HCT116 (cell line): ENCODE data around the gene GNA12. TPM values are rescaled to one million over a fixed set of nuclear protein-coding genes. Genes with fewer than 3 reads are reported as not detected.

Experiments
- ATAC-seq: fragments of 200-7000 bp; cut with Tn5 transposase; 2 replicates; pipeline ENCODE4 v1.9.1; 2020; ENCODE audit warnings: mild to moderate bottlenecking, moderate library complexity
- BruUV-seq: library from RNA; stranded (reverse); fragments of 400-500 nt; replicated peaks from 2 replicates; lab custom pipeline; 2021; lab: Mats Ljungman, UMichigan
- CTCF ChIA-PET: fragments of 300-600 bp; sonication (Branson Sonifier 250); formaldehyde crosslinking; loops from one replicate; lab custom pipeline; 2021; ENCODE audit warnings: antibody characterized with exemption; lab: Charles Lee
- POLR2A ChIA-PET: fragments of 300-600, 350-600 bp; sonication (Branson Sonifier 250); formaldehyde crosslinking; loops from one replicate; lab custom pipeline; 2021; ENCODE audit warnings: antibody characterized with exemption; lab: Charles Lee
- RAD21 ChIA-PET, 2 experiments: fragments of 300-600 bp; sonication (Branson Sonifier 250); formaldehyde crosslinking; loops; one replicate each; lab custom pipeline; 2023; ENCODE audit warnings: low total read pairs in 2 of 2; ENCODE audit not compliant: uncharacterized antibody in 2 of 2, unreplicated experiment in 2 of 2, low non-redundant PET in 1 of 2; lab: Charles Lee
- DNase-seq: peaks from one replicate; pipeline ENCODE4 v3.0.0-alpha.2; 2010; ENCODE audit warnings: low read depth, low spot score
- H2AFZ ChIP-seq: fragments of 200-600 bp; shearing (Covaris generic), sonication (generic); 2 replicates; pipeline ENCODE4 v1.6.1; 2017; ENCODE audit warnings: low read depth, mixed run types, mixed read lengths, antibody characterized with exemption, low read length; ENCODE audit not compliant: poor library complexity, severe bottlenecking
- H3K27ac ChIP-seq: 2 replicates; pipeline ENCODE4 v1.5.1; 2012; ENCODE audit warnings: low read depth, low read length
- H3K27me3 ChIP-seq: fragments of 200-600 bp; sonication (generic); 2 replicates; pipeline ENCODE4 v1.6.1; 2016; ENCODE audit warnings: mixed run types, low read length, mixed read lengths; ENCODE audit not compliant: insufficient read depth
- H3K36me3 ChIP-seq, 2 experiments: fragments of 200-500 bp in 1 of 2; fragments of 200-600 bp in 1 of 2; sonication (Bioruptor generic) in 1 of 2; sonication (generic) in 1 of 2; 2 replicates each; pipeline versions ENCODE4 v1.5.1 to v1.6.1; 2014 to 2016; ENCODE audit warnings: low read length in 2 of 2, inconsistent platforms in 1 of 2, mixed read lengths in 1 of 2, mixed run types in 1 of 2; ENCODE audit not compliant: insufficient read depth in 2 of 2, control insufficient read depth in 1 of 2
- H3K4me1 ChIP-seq, 2 experiments: fragments of 200-600 bp in 1 of 2; sonication (generic) in 1 of 2; 2 replicates each; pipeline versions ENCODE4 v1.5.1 to v1.6.1; 2012 to 2017; ENCODE audit warnings: low read length in 2 of 2, inconsistent platforms in 1 of 2, mild to moderate bottlenecking in 1 of 2, mixed read lengths in 1 of 2, mixed run types in 1 of 2, moderate library complexity in 1 of 2; ENCODE audit not compliant: insufficient read depth in 2 of 2, control insufficient read depth in 1 of 2
- H3K4me2 ChIP-seq: fragments of 200-600 bp; sonication (generic); 2 replicates; pipeline ENCODE4 v1.6.1; 2017; ENCODE audit warnings: mixed run types, low read length, mixed read lengths
- H3K4me3 ChIP-seq, 2 experiments: fragments of 200-600 bp in 1 of 2; sonication (generic) in 1 of 2; replicated peaks in 1 of 2; 2 replicates each; pipeline ENCODE4 v1.5.1; 2011 to 2016; ENCODE audit warnings: low read length in 2 of 2, control low read depth in 1 of 2, low read depth in 1 of 2, mild to moderate bottlenecking in 1 of 2, mixed read lengths in 1 of 2, mixed run types in 1 of 2
- H3K79me2 ChIP-seq: fragments of 200-600 bp; sonication (generic); 2 replicates; pipeline ENCODE4 v1.6.1; 2017; ENCODE audit warnings: mild to moderate bottlenecking, mixed run types, low read length, moderate library complexity, mixed read lengths; ENCODE audit not compliant: insufficient read depth
- H3K9ac ChIP-seq: fragments of 200-600 bp; sonication (generic); 2 replicates; pipeline ENCODE4 v1.6.1; 2016; ENCODE audit warnings: low read length, mixed read lengths
- H3K9me2 ChIP-seq: fragments of 200-600 bp; sonication (generic), shearing (Covaris generic); 2 replicates; pipeline ENCODE4 v1.6.1; 2017; ENCODE audit warnings: mixed run types, mild to moderate bottlenecking, moderate library complexity; ENCODE audit not compliant: insufficient read depth
- H3K9me3 ChIP-seq, 2 experiments: fragments of 200-500 bp in 1 of 2; fragments of 200-600 bp in 1 of 2; sonication (Bioruptor generic) in 1 of 2; sonication (generic) in 1 of 2; 2 replicates each; pipeline ENCODE4 v1.6.1; 2014 to 2017; ENCODE audit warnings: low read length in 2 of 2, mixed read lengths in 2 of 2, inconsistent platforms in 1 of 2, low read depth in 1 of 2, mild to moderate bottlenecking in 1 of 2, mixed run types in 1 of 2, moderate library complexity in 1 of 2; ENCODE audit not compliant: control insufficient read depth in 1 of 2, insufficient read depth in 1 of 2
- H4K20me1 ChIP-seq: fragments of 200-600 bp; sonication (generic), shearing (Covaris generic); 2 replicates; pipeline ENCODE4 v1.6.1; 2017; ENCODE audit warnings: mixed run types, mild to moderate bottlenecking, moderate library complexity; ENCODE audit not compliant: insufficient read depth
- EGR1 ChIP-seq: IDR thresholded peaks from 2 replicates; pipeline ENCODE4 v1.6.1; 2012; ENCODE audit warnings: low read depth
- ELF1 ChIP-seq: IDR thresholded peaks from 2 replicates; pipeline ENCODE4 v1.6.1; 2012; ENCODE audit warnings: low read depth, borderline replicate concordance
- POLR2A ChIP-seq: IDR thresholded peaks from 2 replicates; pipeline ENCODE4 v1.7.0; 2011; ENCODE audit warnings: borderline replicate concordance; ENCODE audit not compliant: insufficient read depth, insufficient read length; ENCODE audit errors: extremely low read depth
- POLR2AphosphoS5 ChIP-seq: IDR thresholded peaks from 2 replicates; pipeline ENCODE4 v1.6.1; 2011; ENCODE audit warnings: mild to moderate bottlenecking, low read depth, low read length, moderate library complexity
- TCF7L2 ChIP-seq: IDR thresholded peaks from 2 replicates; pipeline ENCODE4 v1.7.0; 2011; ENCODE audit warnings: borderline replicate concordance, inconsistent platforms; ENCODE audit not compliant: insufficient read depth, insufficient read length; ENCODE audit errors: extremely low read depth
- YY1 ChIP-seq: IDR thresholded peaks from 2 replicates; pipeline ENCODE4 v1.6.1; 2011; ENCODE audit warnings: low read length, low read depth, moderate library complexity, mild to moderate bottlenecking; ENCODE audit not compliant: insufficient replicate concordance; ENCODE audit errors: extremely low read depth
- intact Hi-C: fragments of 100-400 bp; cut with micrococcal nuclease; formaldehyde crosslinking; loops from 2 replicates; pipeline ENCODE4 v1.10.0; 2022
- total RNA-seq: library from RNA; stranded (reverse); gene quantifications from one replicate; pipeline ENCODE4 v1.2.1, GENCODE V29; 2021; ENCODE audit not compliant: unreplicated experiment
- TF ChIP-seq, protein P1 (sequence below): IDR thresholded peaks from 2 replicates; pipeline ENCODE4 v1.6.1; 2011; ENCODE audit warnings: mild to moderate bottlenecking, low read length, moderate library complexity; ENCODE audit not compliant: insufficient replicate concordance; ENCODE audit errors: extremely low read depth
- TF ChIP-seq, protein P2 (sequence below): IDR thresholded peaks from 2 replicates; pipeline ENCODE4 v1.6.1; 2012

GNA12 gene
- total RNA-seq, 1 experiment from 2014 or later: 32.6 TPM

DNA sequence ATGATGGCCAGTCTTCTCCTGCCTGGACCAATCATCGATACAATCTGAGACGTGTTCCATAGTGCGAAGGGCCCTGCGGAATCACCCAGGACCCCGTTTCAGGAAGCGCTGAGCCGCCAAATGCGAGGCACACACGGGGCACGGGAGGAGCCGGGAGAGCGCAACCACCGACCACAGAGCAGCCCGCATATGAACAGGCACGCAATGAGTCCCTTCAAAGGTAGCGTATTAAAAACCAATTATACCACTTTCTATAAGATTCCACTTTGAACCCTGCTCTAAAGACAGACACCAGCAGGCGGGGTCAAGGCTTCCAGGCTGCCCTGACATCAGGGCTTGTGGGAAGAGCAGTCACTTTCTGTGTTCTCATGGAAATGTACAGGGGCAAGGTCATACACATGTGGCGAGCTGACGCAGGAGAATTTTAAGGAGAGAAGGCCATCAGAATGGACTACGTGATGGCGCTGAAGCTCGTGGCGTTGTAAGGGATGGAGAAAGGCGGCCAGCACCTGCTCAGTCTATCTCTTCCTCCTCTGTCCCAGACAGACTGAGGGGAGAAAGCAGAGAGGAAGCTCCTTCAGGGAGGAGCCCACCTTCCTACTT is 109.9 kb downstream of the GNA12 start:
- Histone ChIP-seq H3K4me1 (peaks cover 0 to 11% of the 10 kb centered on the region in 2 experiments; a peak in 1 of 4 replicates), H3K79me2 (0 out of 2 replicates have a peak, but pooled peaks cover 5% of the 10 kb centered on the region), H3K27me3 (no peaks in the 10 kb centered on the region), H3K4me2 (no peak overlapping the region), H4K20me1 (no peaks in the 10 kb centered on the region), H3K4me3 (no peak overlapping the region), H3K9me2 (no peaks in the 10 kb centered on the region), H3K36me3 (no peaks in the 10 kb centered on the region), H3K27ac (no peak overlapping the region), H3K9ac (no peak overlapping the region), H2AFZ (no peak overlapping the region), H3K9me3 (no peaks in the 10 kb centered on the region)
- DNase-seq (no peak), ATAC-seq (no peak)
- ChIA-PET POLR2A (no interaction called here), CTCF (no interaction called here), RAD21 (no interaction called here)
- intact Hi-C loops: no loop called here
- TF ChIP-seq, protein P1, sequence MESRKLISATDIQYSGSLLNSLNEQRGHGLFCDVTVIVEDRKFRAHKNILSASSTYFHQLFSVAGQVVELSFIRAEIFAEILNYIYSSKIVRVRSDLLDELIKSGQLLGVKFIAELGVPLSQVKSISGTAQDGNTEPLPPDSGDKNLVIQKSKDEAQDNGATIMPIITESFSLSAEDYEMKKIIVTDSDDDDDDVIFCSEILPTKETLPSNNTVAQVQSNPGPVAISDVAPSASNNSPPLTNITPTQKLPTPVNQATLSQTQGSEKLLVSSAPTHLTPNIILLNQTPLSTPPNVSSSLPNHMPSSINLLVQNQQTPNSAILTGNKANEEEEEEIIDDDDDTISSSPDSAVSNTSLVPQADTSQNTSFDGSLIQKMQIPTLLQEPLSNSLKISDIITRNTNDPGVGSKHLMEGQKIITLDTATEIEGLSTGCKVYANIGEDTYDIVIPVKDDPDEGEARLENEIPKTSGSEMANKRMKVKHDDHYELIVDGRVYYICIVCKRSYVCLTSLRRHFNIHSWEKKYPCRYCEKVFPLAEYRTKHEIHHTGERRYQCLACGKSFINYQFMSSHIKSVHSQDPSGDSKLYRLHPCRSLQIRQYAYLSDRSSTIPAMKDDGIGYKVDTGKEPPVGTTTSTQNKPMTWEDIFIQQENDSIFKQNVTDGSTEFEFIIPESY: no peak
- TF ChIP-seq, protein P2, sequence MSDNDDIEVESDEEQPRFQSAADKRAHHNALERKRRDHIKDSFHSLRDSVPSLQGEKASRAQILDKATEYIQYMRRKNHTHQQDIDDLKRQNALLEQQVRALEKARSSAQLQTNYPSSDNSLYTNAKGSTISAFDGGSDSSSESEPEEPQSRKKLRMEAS: no peak
- TF ChIP-seq ELF1 (no peak), YY1 (no peak), EGR1 (no peak), POLR2A (no peak), POLR2AphosphoS5 (no peak), TCF7L2 (no peak)
- BruUV-seq: no TSS peak
